ENCODE measurements around the gene CTSE. TPM values are rescaled to one million over a fixed set of nuclear protein-coding genes. Genes with fewer than 3 reads are reported as not detected.

The CTSE gene
- total and polyA plus RNA-seq, 9 of the 15 experiments (the other 6 are each of a cell fraction or from before 2014, with no cell fraction given) = 0.04 to 0.18 (median 0.09) TPM; not detected in 4

DNA sequence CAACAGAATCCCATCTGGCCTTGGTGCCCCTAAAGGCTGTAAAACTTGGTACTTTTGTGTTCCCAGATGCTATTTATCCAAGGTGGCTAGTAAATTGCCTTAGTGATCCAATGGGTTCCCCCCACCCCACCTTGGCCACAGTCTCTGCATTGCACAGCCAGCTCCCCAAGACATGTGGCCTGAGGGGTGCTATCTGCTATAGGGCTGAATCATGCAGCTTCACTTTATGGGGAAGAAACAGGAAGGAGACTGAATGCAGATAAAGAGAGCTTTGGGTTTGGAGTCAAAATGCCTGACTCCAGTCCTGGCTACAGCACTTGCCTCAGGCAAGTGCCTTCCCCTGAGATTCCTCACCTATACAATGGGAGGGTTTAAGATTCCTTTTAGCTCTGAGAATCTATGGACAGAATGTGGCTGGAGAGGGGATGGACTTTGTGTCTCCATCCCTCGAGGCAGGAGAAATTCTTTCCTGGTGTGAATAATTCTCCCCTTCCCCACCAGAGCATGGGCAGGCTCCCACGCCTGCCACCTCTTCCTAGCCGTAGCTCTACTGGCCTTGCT, 35.7 kb upstream of the CTSE start:
- in situ Hi-C loops (cut with MboI) (no loop called here), intact Hi-C loops (cut with micrococcal nuclease) (no loop called here)
- ATAC-seq = no peak
- Histone ChIP-seq H3K4me2 (ENCODE audit: insufficient read depth, low read length) (no peak overlapping the region), H3K4me1 (replicated peaks in 1 of 2; ENCODE audit: control insufficient read depth in 2 of 2, insufficient read depth in 2 of 2, low read length in 2 of 2) (no peaks in the 10 kb centered on the region), H3K27me3 (ENCODE audit: control insufficient read depth in 2 of 2, insufficient read depth in 2 of 2, low read length in 2 of 2) (peaks cover 26 to 54% of the 10 kb centered on the region in 2 experiments; a peak in 4 of 5 replicates), H3K27ac (ENCODE audit: extremely low read depth, low read depth, low read length) (no peak overlapping the region), H3K79me2 (ENCODE audit: control insufficient read depth, insufficient read depth, low read length) (no peaks in the 10 kb centered on the region), H2AFZ (ENCODE audit: low read depth, low read length) (no peak overlapping the region), H4K20me1 (replicated peaks; ENCODE audit: control insufficient read depth, insufficient read depth, low read length) (0 out of 2 replicates have a peak, but pooled peaks cover 3% of the 10 kb centered on the region), H3K36me3 (ENCODE audit: control insufficient read depth, insufficient read depth, low read length) (no peaks in the 10 kb centered on the region), H3K9me3 (replicated peaks; ENCODE audit: control insufficient read depth, insufficient read depth, low read depth, low read length) (0 out of 2 replicates have a peak, but pooled peaks cover 3% of the 10 kb centered on the region), H3K9ac (ENCODE audit: insufficient read depth in 1 of 2, low read depth in 2 of 2, low read length in 2 of 2) (no peak overlapping the region), H3K4me3 (no peak overlapping the region), H3K9me1 (ENCODE audit: control insufficient read depth, insufficient read depth, low read length) (no peaks in the 10 kb centered on the region)
- BruUV-seq (replicated peaks) = no TSS peak
- WGBS (ENCODE audit: insufficient coverage, low coverage, missing lambda C conversion rate) = 0% methylated on average over 3 of the region's 3 CpGs
- ChIA-PET POLR2A (interaction anchor here (0.9 kb wide), 1 partner anchor 8 kb away, joined by 3 read pairs; no protein-coding TSS in a partner anchor), CTCF (ENCODE audit: low intra/inter-chr PET ratio) (no interaction called here)
- no peak for DNase-seq (ENCODE audit: extremely low read depth in 1 of 4, low spot score in 3 of 4)
- no peak for FAIRE-seq
- TF ChIP-seq SIN3B (IDR thresholded peaks at IDR 0.05; ENCODE audit: low read depth) (no peak), POLR2AphosphoS5 (IDR thresholded peaks at IDR 0.05; ENCODE audit: control insufficient read depth, insufficient read depth, low read depth, low read length) (no peak), ZNF384 (IDR thresholded peaks at IDR 0.05; ENCODE audit: low read depth, low read length) (no peak), TRIM24 (IDR thresholded peaks at IDR 0.05) (no peak), KDM1A (IDR thresholded peaks at IDR 0.05) (no peak), ZNF23 (CRISPR knock-in tag; IDR thresholded peaks at IDR 0.05) (no peak), ZNF274 (IDR thresholded peaks at IDR 0.05; ENCODE audit: borderline replicate concordance, low read depth, low read length) (no peak), MED1 (CRISPR knock-in tag; IDR thresholded peaks at IDR 0.05; ENCODE audit: borderline replicate concordance) (no peak), ZNF354B (CRISPR knock-in tag; IDR thresholded peaks at IDR 0.05) (no peak), RBM39 (optimal IDR thresholded peaks at IDR 0.05; ENCODE audit: low read depth, low read length) (no peak), XRCC5 (IDR thresholded peaks at IDR 0.05; ENCODE audit: low read depth, low read length) (no peak), SAFB2 (IDR thresholded peaks at IDR 0.05; ENCODE audit: borderline replicate concordance, low read depth, low read length, severe bottlenecking) (no peak), CHD4 (IDR thresholded peaks at IDR 0.05; ENCODE audit: insufficient read depth, insufficient replicate concordance, low read depth, low read length, poor library complexity, severe bottlenecking) (no peak)
- TF ChIP-seq, protein P1, sequence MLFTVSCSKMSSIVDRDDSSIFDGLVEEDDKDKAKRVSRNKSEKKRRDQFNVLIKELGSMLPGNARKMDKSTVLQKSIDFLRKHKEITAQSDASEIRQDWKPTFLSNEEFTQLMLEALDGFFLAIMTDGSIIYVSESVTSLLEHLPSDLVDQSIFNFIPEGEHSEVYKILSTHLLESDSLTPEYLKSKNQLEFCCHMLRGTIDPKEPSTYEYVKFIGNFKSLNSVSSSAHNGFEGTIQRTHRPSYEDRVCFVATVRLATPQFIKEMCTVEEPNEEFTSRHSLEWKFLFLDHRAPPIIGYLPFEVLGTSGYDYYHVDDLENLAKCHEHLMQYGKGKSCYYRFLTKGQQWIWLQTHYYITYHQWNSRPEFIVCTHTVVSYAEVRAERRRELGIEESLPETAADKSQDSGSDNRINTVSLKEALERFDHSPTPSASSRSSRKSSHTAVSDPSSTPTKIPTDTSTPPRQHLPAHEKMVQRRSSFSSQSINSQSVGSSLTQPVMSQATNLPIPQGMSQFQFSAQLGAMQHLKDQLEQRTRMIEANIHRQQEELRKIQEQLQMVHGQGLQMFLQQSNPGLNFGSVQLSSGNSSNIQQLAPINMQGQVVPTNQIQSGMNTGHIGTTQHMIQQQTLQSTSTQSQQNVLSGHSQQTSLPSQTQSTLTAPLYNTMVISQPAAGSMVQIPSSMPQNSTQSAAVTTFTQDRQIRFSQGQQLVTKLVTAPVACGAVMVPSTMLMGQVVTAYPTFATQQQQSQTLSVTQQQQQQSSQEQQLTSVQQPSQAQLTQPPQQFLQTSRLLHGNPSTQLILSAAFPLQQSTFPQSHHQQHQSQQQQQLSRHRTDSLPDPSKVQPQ (CRISPR knock-in tag; IDR thresholded peaks at IDR 0.05; ENCODE audit: borderline replicate concordance) = no peak
- TF ChIP-seq, protein P2, sequence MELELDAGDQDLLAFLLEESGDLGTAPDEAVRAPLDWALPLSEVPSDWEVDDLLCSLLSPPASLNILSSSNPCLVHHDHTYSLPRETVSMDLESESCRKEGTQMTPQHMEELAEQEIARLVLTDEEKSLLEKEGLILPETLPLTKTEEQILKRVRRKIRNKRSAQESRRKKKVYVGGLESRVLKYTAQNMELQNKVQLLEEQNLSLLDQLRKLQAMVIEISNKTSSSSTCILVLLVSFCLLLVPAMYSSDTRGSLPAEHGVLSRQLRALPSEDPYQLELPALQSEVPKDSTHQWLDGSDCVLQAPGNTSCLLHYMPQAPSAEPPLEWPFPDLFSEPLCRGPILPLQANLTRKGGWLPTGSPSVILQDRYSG (tag; conservative IDR thresholded peaks at IDR 0.05; ENCODE audit: low read depth) = no peak
